Esophagus squamous epithelium (tissue), 4 donors: Measurements from ENCODE around the gene UGT1A4.

Experiments
- CTCF ChIP-seq, 6 experiments: fragments of 450-650 bp in 4 of 6; fragments of 200-600 bp in 2 of 6; sonication (generic) in 2 of 6; IDR thresholded peaks; one replicate each; pipeline ENCODE4 v1.5.1; 2016 to 2019; ENCODE audit warnings: antibody characterized with exemption in 6 of 6, mild to moderate bottlenecking in 4 of 6, moderate library complexity in 4 of 6
- POLR2A ChIP-seq, 4 donors: fragments of 450-650 bp; IDR thresholded peaks; one replicate each; pipeline ENCODE4 v1.6.1; 2017; ENCODE audit warnings: antibody characterized with exemption in 4 of 4, mild to moderate bottlenecking in 4 of 4, moderate library complexity in 3 of 4

DNA sequence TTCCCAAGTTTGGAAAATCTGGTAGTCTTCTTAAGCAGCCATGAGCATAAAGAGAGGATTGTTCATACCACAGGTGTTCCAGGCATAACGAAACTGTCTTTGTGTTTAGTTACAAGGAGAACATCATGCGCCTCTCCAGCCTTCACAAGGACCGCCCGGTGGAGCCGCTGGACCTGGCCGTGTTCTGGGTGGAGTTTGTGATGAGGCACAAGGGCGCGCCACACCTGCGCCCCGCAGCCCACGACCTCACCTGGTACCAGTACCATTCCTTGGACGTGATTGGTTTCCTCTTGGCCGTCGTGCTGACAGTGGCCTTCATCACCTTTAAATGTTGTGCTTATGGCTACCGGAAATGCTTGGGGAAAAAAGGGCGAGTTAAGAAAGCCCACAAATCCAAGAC, 53.6 kb downstream of the UGT1A4 start:
- TF ChIP-seq CTCF (IDR thresholded peaks at IDR 0.05) (no peak), POLR2A (IDR thresholded peaks at IDR 0.05) (no peak)
